A549 (cell line): Measurements from ENCODE around the gene NADK. TPM values are rescaled to one million over a fixed set of nuclear protein-coding genes. Genes with fewer than 3 reads are reported as not detected.

ENCODE experiments used
- ATAC-seq, 2 experiments: fragments of 200-7000 bp in 1 of 2; fragments of >200 bp in 1 of 2; cut with Nextera tagmentation in 1 of 2; cut with Tn5 transposase in 1 of 2; 3 replicates each; pipeline versions ENCODE4 v1.8.0 to v1.9.1; 2018 to 2020; ENCODE audit warnings: mild to moderate bottlenecking in 1 of 2, moderate library complexity in 1 of 2
- CTCF ChIA-PET: fragments of 300-600 bp; sonication (Branson Sonifier 250); formaldehyde crosslinking; extraction: SDS; loops from one replicate; lab custom pipeline; 2021; ENCODE audit warnings: antibody characterized with exemption, inconsistent platforms; lab: Yijun Ruan, JAX
- POLR2A ChIA-PET: fragments of 350-600 bp; formaldehyde crosslinking; extraction: SDS; loops from one replicate; lab custom pipeline; 2021; ENCODE audit warnings: antibody characterized with exemption, inconsistent platforms; lab: Yijun Ruan, JAX
- DNase-seq, 2 experiments: peaks; one replicate each; pipeline versions ENCODE4 v3.0.0 to v3.0.0-alpha.2; 2011 to 2016; ENCODE audit warnings: low read depth in 1 of 2, low spot score in 1 of 2
- FAIRE-seq: peaks from 2 replicates; lab custom pipeline; 2011; peaks lifted over from hg19 to GRCh38; lab: Jason Lieb, UNC
- H3K27ac ChIP-seq, 2 experiments: fragments of >200 bp; sonication (Bioruptor Twin); formaldehyde crosslinking; 3 replicates each; pipeline ENCODE4 v1.5.1; 2016 to 2017
- H3K4me1 ChIP-seq: fragments of >200 bp; sonication (Bioruptor Twin); formaldehyde crosslinking; 3 replicates; pipeline ENCODE4 v1.6.1; 2016
- H3K4me2 ChIP-seq: fragments of >200 bp; sonication (Bioruptor Twin); formaldehyde crosslinking; 3 replicates; pipeline ENCODE4 v1.6.1; 2016
- H3K4me3 ChIP-seq: fragments of >200 bp; sonication (Bioruptor Twin); formaldehyde crosslinking; 3 replicates; pipeline ENCODE4 v1.5.1; 2016
- H3K9me3 ChIP-seq: fragments of >200 bp; sonication (Bioruptor Twin); formaldehyde crosslinking; 3 replicates; pipeline ENCODE4 v1.6.1; 2016
- CBX2 ChIP-seq: fragments of 200-600 bp; sonication (generic); IDR thresholded peaks from 2 replicates; pipeline ENCODE4 v1.6.1; 2016; ENCODE audit warnings: low read depth, mild to moderate bottlenecking, borderline replicate concordance
- CEBPB ChIP-seq, 2 experiments: fragments of >200 bp in 1 of 2; sonication (Bioruptor Twin) in 1 of 2; formaldehyde crosslinking in 1 of 2; IDR thresholded peaks; 2 replicates each; pipeline ENCODE4 v1.6.1; 2012 to 2016
- CHD2 ChIP-seq: fragments of 150-350 bp; IDR thresholded peaks from 2 replicates; pipeline ENCODE4 v1.6.1; 2014; ENCODE audit warnings: low read length; ENCODE audit not compliant: partially characterized antibody
- E2F6 ChIP-seq: IDR thresholded peaks from 2 replicates; pipeline ENCODE4 v1.6.1; 2012; ENCODE audit warnings: low read depth, borderline replicate concordance
- EP300 ChIP-seq, 2 experiments: fragments of >200 bp; sonication (Bioruptor Twin); formaldehyde crosslinking; IDR thresholded peaks; 2 replicates in 1 of 2; 3 replicates in 1 of 2; pipeline ENCODE4 v1.6.1; 2016 to 2017
- FOSB ChIP-seq: fragments of 250-450 bp; sonication (Bioruptor Pico); IDR thresholded peaks from 2 replicates; pipeline ENCODE4 v1.5.0; 2020; ENCODE audit warnings: mild to moderate bottlenecking, moderate library complexity
- HOXA7 ChIP-seq: fragments of 250-450 bp; sonication (Bioruptor Pico); IDR thresholded peaks from 2 replicates; pipeline ENCODE4 v1.5.0; 2020; ENCODE audit warnings: mild to moderate bottlenecking, moderate library complexity
- HOXB5 ChIP-seq: fragments of 250-450 bp; sonication (Bioruptor Pico); IDR thresholded peaks from 2 replicates; pipeline ENCODE4 v1.5.0; 2020; ENCODE audit warnings: mild to moderate bottlenecking, moderate library complexity
- KDM5A ChIP-seq: fragments of 200-600 bp; sonication (generic); IDR thresholded peaks from 2 replicates; pipeline ENCODE4 v1.6.1; 2016; ENCODE audit warnings: antibody characterized with exemption, mild to moderate bottlenecking
- MAZ ChIP-seq: fragments of 150-350 bp; IDR thresholded peaks from 2 replicates; pipeline ENCODE4 v1.6.1; 2014; ENCODE audit warnings: antibody characterized with exemption, low read depth, low read length, borderline replicate concordance
- MYC ChIP-seq: IDR thresholded peaks from 2 replicates; pipeline ENCODE4 v1.6.1; 2012; ENCODE audit warnings: mild to moderate bottlenecking, inconsistent platforms, low read length, improper control_type of control experiment, borderline replicate concordance
- NFE2L2 ChIP-seq: fragments of 150-350 bp; conservative IDR thresholded peaks from 2 replicates; pipeline ENCODE4 v1.6.1; 2014; ENCODE audit warnings: low read length
- NR3C1 ChIP-seq: fragments of >200 bp; sonication (Bioruptor Twin); formaldehyde crosslinking; IDR thresholded peaks from 3 replicates; pipeline ENCODE4 v1.6.1; 2017
- POLR2AphosphoS2 ChIP-seq: conservative IDR thresholded peaks from 2 replicates; pipeline ENCODE4 v1.6.1; 2012; ENCODE audit warnings: low read length, improper control_type of control experiment, inconsistent platforms
- RCOR1 ChIP-seq: fragments of 150-350 bp; IDR thresholded peaks from 2 replicates; pipeline ENCODE4 v1.6.1; 2014; ENCODE audit warnings: antibody characterized with exemption, low read length, low read depth
- RFX5 ChIP-seq: fragments of 450-650 bp; IDR thresholded peaks from 2 replicates; pipeline ENCODE4 v1.7.1; 2014; ENCODE audit warnings: antibody characterized with exemption, mild to moderate bottlenecking, moderate library complexity
- SMC3 ChIP-seq: fragments of >200 bp; sonication (Bioruptor Twin); formaldehyde crosslinking; IDR thresholded peaks from 3 replicates; pipeline ENCODE4 v1.6.1; 2018; ENCODE audit warnings: inconsistent platforms
- SREBF2 ChIP-seq: fragments of 450-650 bp; IDR thresholded peaks from 2 replicates; pipeline ENCODE4 v1.6.1; 2014; ENCODE audit warnings: mild to moderate bottlenecking, moderate library complexity
- TFCP2L1 ChIP-seq: fragments of 250-450 bp; sonication (Bioruptor Pico); IDR thresholded peaks from 2 replicates; pipeline ENCODE4 v1.5.0; 2021; ENCODE audit warnings: mild to moderate bottlenecking
- ZC3H11A ChIP-seq: fragments of 450-650 bp; IDR thresholded peaks from 2 replicates; pipeline ENCODE4 v1.6.1; 2014; ENCODE audit warnings: antibody characterized with exemption, mild to moderate bottlenecking
- WGBS: methylation state at CpG from one replicate; pipeline ENCODE4 v1.1.6; 2017; ENCODE audit errors: missing lambda C conversion rate; 5-methylcytosine and 5-hydroxymethylcytosine counted together
- polyA plus RNA-seq, 4 experiments: library from polyadenylated mRNA; depleted of rRNA in 3 of 4; stranded (reverse); fragments of >200 nt; fragmentation: RNase III in 1 of 4; extraction: RNeasy Plus Mini Kit Qiagen cat#74134 plus additional on column Dnase treatment in 1 of 4; gene quantifications; 2 replicates in 3 of 4; 3 replicates in 1 of 4; pipeline ENCODE4 v1.2.3, GENCODE V29; 2011 to 2017

NADK gene
- polyA plus RNA-seq, 2 of the 4 experiments (the other 2 are of a cell fraction): 35.8 to 38.4 TPM

- 95% methylated on average over 15 of the region's 25 CpGs for WGBS
- peak overlapping the region; percentile 86 to 93 for H3K27ac ChIP-seq
Observed at GRCh38 chr1:1757422-1758058, 20.7 kb downstream of the NADK start.

GRCh38 chr1:1756661-1757421 is 21.4 kb downstream of the NADK start:
- WGBS: 97% methylated on average over 16 of the region's 33 CpGs
- POLR2A ChIA-PET: no interaction called here
- no peak for FAIRE-seq

More at GRCh38 chr1:1757422-1758058, 20.7 kb downstream of the NADK start:
- FAIRE-seq: no peak
- DNase-seq: no peak
- H3K4me1 ChIP-seq: peaks cover 25% of the 10 kb centered on the region
- ATAC-seq: no peak
- H3K9me3 ChIP-seq: no peaks in the 10 kb centered on the region
- POLR2A ChIA-PET: no interaction called here
- no peak overlapping the region for H3K4me3 ChIP-seq
- CTCF ChIA-PET: no interaction called here
- TF ChIP-seq KDM5A: no peak
- no peak for TF ChIP-seq CHD2
- TF ChIP-seq ZC3H11A: no peak
- TF ChIP-seq CBX2: no peak
- TF ChIP-seq FOSB (CRISPR knock-in tag): no peak
- no peak for TF ChIP-seq CEBPB (IDR thresholded peaks at IDR 0.05)
- no peak for TF ChIP-seq NR3C1
- TF ChIP-seq HOXA7 (CRISPR knock-in tag): no peak
- TF ChIP-seq RFX5: no peak
- TF ChIP-seq SMC3: no peak
- no peak overlapping the region; the same call in 2 of the 3 replicates for H3K4me2 ChIP-seq

GRCh38 chr1:1755852-1756251 is 22.4 kb downstream of the NADK start:
- POLR2A ChIA-PET: no interaction called here
- Histone ChIP-seq H3K9me3 (no peaks in the 10 kb centered on the region), H3K4me1 (peaks cover 25% of the 10 kb centered on the region), H3K27ac (no peak overlapping the region), H3K4me2 (no peak overlapping the region), H3K4me3 (no peak overlapping the region)
- CTCF ChIA-PET: interaction anchor here (0.9 to 1.1 kb wide), 4 partner anchors 8 to 288 kb away, joined by 3 read pairs; no protein-coding TSS in a partner anchor
- FAIRE-seq (no peak), DNase-seq (no peak), ATAC-seq (no peak)
- WGBS: 91% methylated on average over 5 of the region's 15 CpGs
- TF ChIP-seq TFCP2L1 (CRISPR knock-in tag) (no peak), E2F6 (no peak), HOXB5 (CRISPR knock-in tag) (no peak), SREBF2 (no peak), RCOR1 (no peak), MYC (no peak), KDM5A (no peak), RFX5 (no peak), CBX2 (no peak)
- TF ChIP-seq, all 56 proteins: peak for 0

More at GRCh38 chr1:1756661-1757421, 21.4 kb downstream of the NADK start:
- H3K4me3 ChIP-seq: no peak overlapping the region
- DNase-seq: no peak
- no peak for TF ChIP-seq E2F6
- TF ChIP-seq HOXA7 (CRISPR knock-in tag): no peak
- TF ChIP-seq NFE2L2: no peak
- TF ChIP-seq HOXB5 (CRISPR knock-in tag): no peak
- no peak for TF ChIP-seq ZC3H11A
- no peak for TF ChIP-seq EP300 (IDR thresholded peaks at IDR 0.05)
- no peak for TF ChIP-seq POLR2AphosphoS2
- TF ChIP-seq MAZ: no peak
- TF ChIP-seq, all 56 proteins: peak for 0
- Histone ChIP-seq H3K4me1 (peaks cover 25% of the 10 kb centered on the region), H3K4me2 (no peak overlapping the region), H3K9me3 (no peaks in the 10 kb centered on the region), H3K27ac (no peak overlapping the region; a peak in 2 of 6 replicates)
- ATAC-seq: no peak
- CTCF ChIA-PET: interaction anchor here (0.9 kb wide), 1 partner anchor 145 kb away, joined by 3 read pairs; no protein-coding TSS in a partner anchor
